CD14-positive monocyte (primary cell): ENCODE data around the gene CIB4. TPM values are rescaled to one million over a fixed set of nuclear protein-coding genes. Genes with fewer than 3 reads are reported as not detected.

Experiments
- DNase-seq, 3 donors: peaks; one replicate each; pipeline ENCODE4 v3.0.0-alpha.2; 2011 to 2022
- H2AFZ ChIP-seq: 2 replicates; pipeline ENCODE4 v1.6.0; 2012; ENCODE audit warnings: mild to moderate bottlenecking, low read depth, low read length, inconsistent platforms; ENCODE audit not compliant: insufficient read depth, poor library complexity, severe bottlenecking
- H3K27ac ChIP-seq, 2 donors: 1 replicate in 1 of 2; 2 replicates in 1 of 2; pipeline ENCODE4 v1.5.1; 2012 to 2013; ENCODE audit warnings: low read length in 2 of 2, control low read depth in 1 of 2, inconsistent platforms in 1 of 2, low read depth in 1 of 2, mild to moderate bottlenecking in 1 of 2
- H3K27me3 ChIP-seq, 2 donors: one replicate each; pipeline versions ENCODE4 v1.6.0 to v1.6.1; 2011 to 2013; ENCODE audit warnings: low read length in 2 of 2; ENCODE audit not compliant: control insufficient read depth in 2 of 2, insufficient read depth in 2 of 2
- H3K36me3 ChIP-seq, 2 donors: replicated peaks in 1 of 2; 1 replicate in 1 of 2; 2 replicates in 1 of 2; pipeline versions ENCODE4 v1.5.1 to v1.6.1; 2012 to 2013; ENCODE audit warnings: low read length in 2 of 2, control low read depth in 1 of 2, inconsistent platforms in 1 of 2, mild to moderate bottlenecking in 1 of 2; ENCODE audit not compliant: insufficient read depth in 2 of 2, control insufficient read depth in 1 of 2
- H3K4me1 ChIP-seq, 2 donors: 1 replicate in 1 of 2; 2 replicates in 1 of 2; pipeline versions ENCODE4 v1.5.1 to v1.6.1; 2012 to 2013; ENCODE audit warnings: low read length in 2 of 2, control low read depth in 1 of 2, inconsistent platforms in 1 of 2, mild to moderate bottlenecking in 1 of 2, moderate library complexity in 1 of 2; ENCODE audit not compliant: insufficient read depth in 2 of 2, control insufficient read depth in 1 of 2
- H3K4me2 ChIP-seq: replicated peaks from 2 replicates; pipeline ENCODE3; 2012; ENCODE audit warnings: low read length, moderate library complexity, mild to moderate bottlenecking; ENCODE audit not compliant: poor library complexity, severe bottlenecking; ENCODE audit errors: extremely low read depth
- H3K4me3 ChIP-seq, 3 experiments: fragments of 200-600 bp in 1 of 3; sonication (generic) in 1 of 3; replicated peaks in 1 of 3; 1 replicate in 2 of 3; 2 replicates in 1 of 3; pipeline ENCODE4 v1.5.1; 2011 to 2013; ENCODE audit warnings: low read length in 3 of 3, mild to moderate bottlenecking in 3 of 3, control low read depth in 2 of 3, low read depth in 2 of 3, inconsistent platforms in 1 of 3, moderate library complexity in 1 of 3
- H3K79me2 ChIP-seq: 2 replicates; pipeline ENCODE4 v1.6.0; 2012; ENCODE audit warnings: mild to moderate bottlenecking, control low read depth, inconsistent platforms, low read length, moderate library complexity; ENCODE audit not compliant: insufficient read depth
- H3K9ac ChIP-seq: 2 replicates; pipeline ENCODE4 v1.6.0; 2017; ENCODE audit warnings: low read length, mild to moderate bottlenecking; ENCODE audit not compliant: insufficient read depth, poor library complexity, severe bottlenecking
- H3K9me3 ChIP-seq, 2 donors: replicated peaks in 1 of 2; 1 replicate in 1 of 2; 2 replicates in 1 of 2; pipeline versions ENCODE4 v1.5.1 to v1.6.1; 2012 to 2013; ENCODE audit warnings: low read length in 2 of 2, control low read depth in 1 of 2; ENCODE audit not compliant: control insufficient read depth in 1 of 2, insufficient read depth in 1 of 2
- H4K20me1 ChIP-seq: 2 replicates; pipeline ENCODE4 v1.6.0; 2012; ENCODE audit warnings: mild to moderate bottlenecking, low read length, control low read depth, moderate library complexity; ENCODE audit not compliant: insufficient read depth
- H3K27ac Mint-ChIP-seq, 7 donors: one replicate each; pipeline ENCODE4 v1.8.0; 2020; ENCODE audit warnings: mild to moderate bottlenecking in 7 of 7, mixed read lengths in 7 of 7, moderate library complexity in 6 of 7, inconsistent platforms in 2 of 7
- H3K27me3 Mint-ChIP-seq, 3 donors: one replicate each; pipeline ENCODE4 v1.8.0; 2021 to 2022; ENCODE audit warnings: low read depth in 3 of 3, mild to moderate bottlenecking in 3 of 3, mixed read lengths in 3 of 3, moderate library complexity in 3 of 3, inconsistent platforms in 1 of 3
- H3K36me3 Mint-ChIP-seq, 2 donors: one replicate each; pipeline ENCODE4 v1.8.0; 2020; ENCODE audit warnings: mixed read lengths in 2 of 2, inconsistent platforms in 1 of 2, mild to moderate bottlenecking in 1 of 2
- H3K4me1 Mint-ChIP-seq: one replicate; pipeline ENCODE4 v1.8.0; 2020; ENCODE audit warnings: mild to moderate bottlenecking, mixed read lengths
- H3K4me3 Mint-ChIP-seq, 2 donors: one replicate each; pipeline ENCODE4 v1.8.0; 2020; ENCODE audit warnings: mild to moderate bottlenecking in 2 of 2, mixed read lengths in 2 of 2, moderate library complexity in 1 of 2
- H3K9me3 Mint-ChIP-seq, 7 donors: one replicate each; pipeline ENCODE4 v1.8.0; 2020 to 2022; ENCODE audit warnings: mixed read lengths in 7 of 7, mild to moderate bottlenecking in 6 of 7, moderate library complexity in 6 of 7, inconsistent platforms in 2 of 7
- WGBS: methylation state at CpG from one replicate; pipeline ENCODE4 v1.1.5; 2013; ENCODE audit warnings: missing lambda C conversion rate; ENCODE audit not compliant: insufficient coverage; 5-methylcytosine and 5-hydroxymethylcytosine counted together
- intact Hi-C, 2 donors: fragments of 100-400 bp; cut with micrococcal nuclease; formaldehyde crosslinking; loops; one replicate each; pipeline versions ENCODE4 v1.15.0 to v1.15.1; 2023
- polyA plus RNA-seq, 3 donors: library from polyadenylated mRNA; depleted of rRNA in 1 of 3; unstranded in 2 of 3; stranded (reverse) in 1 of 3; fragments of 300-500 nt in 2 of 3; fragments of >200 nt in 1 of 3; fragmentation: Illumina TruSeq in 2 of 3; gene quantifications; 1 replicate in 2 of 3; 2 replicates in 1 of 3; pipeline ENCODE4 v1.2.3, GENCODE V29; 2012 to 2021
- TF ChIP-seq, protein P1 (sequence below): fragments of 200-600 bp; IDR thresholded peaks from one replicate; pipeline ENCODE4 v1.8.0; 2022; ENCODE audit warnings: antibody characterized with exemption, mild to moderate bottlenecking

CIB4 gene
- polyA plus RNA-seq, 3 donors, result not detected

- intact Hi-C loops, result no loop called here
- no peaks in the 10 kb centered on the region for H3K36me3 Mint-ChIP-seq
- Histone ChIP-seq H3K27ac (no peak overlapping the region), H4K20me1 (no peaks in the 10 kb centered on the region), H3K9me3 (no peaks in the 10 kb centered on the region), H3K9ac (peak overlapping the region; percentile 9), H3K4me3 (no peak overlapping the region), H2AFZ (no peak overlapping the region), H3K4me2 (no peak overlapping the region), H3K27me3 (peaks cover 0 to 6% of the 10 kb centered on the region in 2 donors), H3K79me2 (no peaks in the 10 kb centered on the region), H3K36me3 (no peaks in the 10 kb centered on the region), H3K4me1 (no peaks in the 10 kb centered on the region)
- TF ChIP-seq, protein P1, sequence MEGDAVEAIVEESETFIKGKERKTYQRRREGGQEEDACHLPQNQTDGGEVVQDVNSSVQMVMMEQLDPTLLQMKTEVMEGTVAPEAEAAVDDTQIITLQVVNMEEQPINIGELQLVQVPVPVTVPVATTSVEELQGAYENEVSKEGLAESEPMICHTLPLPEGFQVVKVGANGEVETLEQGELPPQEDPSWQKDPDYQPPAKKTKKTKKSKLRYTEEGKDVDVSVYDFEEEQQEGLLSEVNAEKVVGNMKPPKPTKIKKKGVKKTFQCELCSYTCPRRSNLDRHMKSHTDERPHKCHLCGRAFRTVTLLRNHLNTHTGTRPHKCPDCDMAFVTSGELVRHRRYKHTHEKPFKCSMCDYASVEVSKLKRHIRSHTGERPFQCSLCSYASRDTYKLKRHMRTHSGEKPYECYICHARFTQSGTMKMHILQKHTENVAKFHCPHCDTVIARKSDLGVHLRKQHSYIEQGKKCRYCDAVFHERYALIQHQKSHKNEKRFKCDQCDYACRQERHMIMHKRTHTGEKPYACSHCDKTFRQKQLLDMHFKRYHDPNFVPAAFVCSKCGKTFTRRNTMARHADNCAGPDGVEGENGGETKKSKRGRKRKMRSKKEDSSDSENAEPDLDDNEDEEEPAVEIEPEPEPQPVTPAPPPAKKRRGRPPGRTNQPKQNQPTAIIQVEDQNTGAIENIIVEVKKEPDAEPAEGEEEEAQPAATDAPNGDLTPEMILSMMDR, result no peak
- H3K4me1 Mint-ChIP-seq, result peaks cover 4% of the 10 kb centered on the region
- H3K27ac Mint-ChIP-seq, result no peak overlapping the region
- 82% methylated on average over 13 of the region's 13 CpGs for WGBS
- no peak overlapping the region for H3K4me3 Mint-ChIP-seq
- H3K27me3 Mint-ChIP-seq, result peaks cover 16 to 28% (median 20%) of the 10 kb centered on the region in 3 donors
- DNase-seq, result no peak
- no peaks in the 10 kb centered on the region for H3K9me3 Mint-ChIP-seq
These were observed 42.7 kb downstream of the CIB4 start for GRCh38 chr2:26598336-26598995.

DNA sequence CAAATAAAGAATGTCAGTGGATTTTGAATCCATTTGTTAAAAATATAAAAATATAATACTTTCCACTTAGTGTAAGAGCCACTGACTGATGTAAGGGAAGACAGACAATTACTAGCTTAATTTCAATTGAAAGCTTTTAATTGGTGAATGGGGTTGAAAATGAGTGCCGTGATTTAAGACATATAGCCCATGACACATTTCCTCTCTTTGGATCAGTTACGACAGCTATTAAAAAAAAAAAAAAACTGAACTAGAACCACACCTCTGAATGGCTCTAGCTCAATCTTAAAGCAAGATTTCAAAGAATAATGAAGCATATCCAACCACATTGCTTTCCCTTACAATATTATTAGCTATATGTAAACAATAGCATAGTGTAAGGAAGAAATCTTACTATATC is 44.0 kb downstream of the CIB4 start:
- no peak overlapping the region for H3K4me3 Mint-ChIP-seq
- H3K27me3 Mint-ChIP-seq, result peaks cover 12 to 23% (median 19%) of the 10 kb centered on the region in 3 donors
- peaks cover 0 to 6% of the 10 kb centered on the region in 2 donors for H3K27me3 ChIP-seq
- H3K4me1 Mint-ChIP-seq, result peaks cover 4% of the 10 kb centered on the region
- peaks cover 0 to 2% (median 0%) of the 10 kb centered on the region in 7 donors for H3K9me3 Mint-ChIP-seq
- H2AFZ ChIP-seq, result no peak overlapping the region
- intact Hi-C loops, result no loop called here
- no CpG with 5 or more reads among the region's 2 CpGs for WGBS
- DNase-seq, result no peak
- H3K4me3 ChIP-seq, result no peak overlapping the region
- no peaks in the 10 kb centered on the region for H4K20me1 ChIP-seq
- no peaks in the 10 kb centered on the region for H3K9me3 ChIP-seq
- no peaks in the 10 kb centered on the region for H3K4me1 ChIP-seq
- no peak overlapping the region for H3K27ac ChIP-seq
- H3K36me3 ChIP-seq, result no peaks in the 10 kb centered on the region
- H3K36me3 Mint-ChIP-seq, result no peaks in the 10 kb centered on the region
- TF ChIP-seq, protein P1, result no peak
- no peak overlapping the region for H3K27ac Mint-ChIP-seq
- no peak overlapping the region for H3K9ac ChIP-seq
- H3K4me2 ChIP-seq, result no peak overlapping the region
- no peaks in the 10 kb centered on the region for H3K79me2 ChIP-seq
